HT-29 (cell line): ENCODE measurements around the gene TBX21. TPM values are rescaled to one million over a fixed set of nuclear protein-coding genes. Genes with fewer than 3 reads are reported as not detected.
"Not testable (repeated sequence)": the region's sequence is repeated elsewhere in the genome, so short reads cannot be mapped to it uniquely, and the experiment has no call there.

Experiments
- DNase-seq: peaks from one replicate; pipeline ENCODE4 v3.0.0-alpha.2; 2015; ENCODE audit warnings: low spot score
- total RNA-seq: library from RNA; depleted of rRNA; stranded (reverse); fragments of >200 nt; shearing (Covaris generic); gene quantifications from 2 replicates; pipeline ENCODE4 v1.2.3, GENCODE V29; 2014

The TBX21 gene
- total RNA-seq, 1 experiment from 2014 or later, result not detected

DNA sequence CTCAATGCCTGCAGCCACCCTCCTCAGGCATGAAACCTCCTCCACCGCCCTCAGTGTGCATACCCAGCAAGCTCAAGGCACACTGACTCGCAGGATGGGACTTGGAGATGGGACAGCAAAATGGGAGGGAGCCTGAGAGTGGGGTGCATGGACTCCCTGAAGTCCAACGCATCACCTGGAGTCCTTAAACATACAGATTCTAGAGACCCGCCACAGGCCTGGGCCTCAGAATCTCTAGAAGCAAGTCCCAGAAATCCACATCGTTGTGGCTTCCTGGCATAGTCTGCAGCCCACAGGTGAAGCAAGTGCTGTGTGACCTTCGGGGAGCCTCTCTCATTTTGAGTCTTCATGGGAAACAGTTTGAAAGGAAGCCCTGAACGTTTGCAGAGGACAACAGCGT, 3.6 kb upstream of the TBX21 start:
- DNase-seq, result no peak

DNA sequence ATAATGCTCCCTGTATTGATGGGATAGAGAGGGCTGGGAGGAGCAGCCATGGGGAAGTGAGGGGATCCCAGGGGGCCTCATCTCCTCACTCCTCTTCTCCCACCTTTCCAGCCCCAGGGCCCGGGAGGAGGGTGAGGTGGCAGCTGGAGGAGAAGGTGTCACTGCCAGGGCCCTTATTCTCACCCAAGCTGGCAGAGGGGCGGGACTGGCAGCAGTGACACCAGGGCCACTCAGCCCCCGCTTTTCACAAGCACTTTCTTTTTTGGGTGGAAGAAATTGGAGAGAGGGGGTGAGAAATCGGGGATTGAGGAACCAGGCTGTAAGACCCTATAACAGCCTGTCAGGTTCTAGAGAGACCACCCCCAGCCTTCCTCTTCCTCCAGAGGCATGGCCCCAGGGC, 2.4 kb upstream of the TBX21 start:
- DNase-seq, result no peak

DNA sequence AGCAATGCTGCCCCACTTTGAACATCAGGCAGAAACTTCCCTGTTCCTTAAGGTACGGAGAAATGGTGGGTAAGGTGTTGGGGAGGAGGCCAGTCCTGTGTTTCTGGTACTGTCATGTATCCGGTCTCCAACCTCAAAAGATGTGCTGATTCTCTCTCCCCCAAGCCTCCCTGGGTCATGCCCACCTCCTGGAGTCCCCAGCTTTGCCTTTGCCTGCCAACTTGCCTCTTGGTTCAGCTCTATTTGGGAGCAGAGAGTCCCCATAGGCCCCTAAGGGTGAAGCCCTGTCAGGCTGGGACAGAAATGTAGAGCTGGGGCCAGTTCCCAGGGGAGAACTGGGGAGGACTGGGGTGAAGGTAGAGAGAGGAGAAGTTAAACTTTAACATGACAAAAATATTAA, 1.6 kb upstream of the TBX21 start:
- no peak for DNase-seq

- no peak for DNase-seq
Measured at GRCh38 chr17:47732399-47733046, 513 bp upstream of the TBX21 start.

GRCh38 chr17:47733674-47734410, 806 bp downstream of the TBX21 start:
- DNase-seq, result no peak

DNA sequence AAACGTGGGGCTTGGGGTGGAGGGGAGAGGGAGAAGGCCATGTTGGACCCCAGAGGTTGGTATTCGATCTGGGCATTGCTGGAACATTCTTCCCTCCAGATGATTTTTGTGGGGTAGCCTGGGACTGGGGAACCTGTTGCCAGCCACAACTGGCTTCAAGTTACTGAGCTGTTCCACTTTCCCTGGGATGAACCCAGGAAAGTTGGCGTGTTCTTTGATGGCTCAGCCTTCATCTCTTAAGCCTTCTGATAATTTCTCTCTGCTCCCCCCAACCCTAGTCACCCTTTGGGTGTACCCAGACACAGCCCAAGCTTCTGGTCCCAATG, 2.1 kb downstream of the TBX21 start:
- DNase-seq, result no peak

DNA sequence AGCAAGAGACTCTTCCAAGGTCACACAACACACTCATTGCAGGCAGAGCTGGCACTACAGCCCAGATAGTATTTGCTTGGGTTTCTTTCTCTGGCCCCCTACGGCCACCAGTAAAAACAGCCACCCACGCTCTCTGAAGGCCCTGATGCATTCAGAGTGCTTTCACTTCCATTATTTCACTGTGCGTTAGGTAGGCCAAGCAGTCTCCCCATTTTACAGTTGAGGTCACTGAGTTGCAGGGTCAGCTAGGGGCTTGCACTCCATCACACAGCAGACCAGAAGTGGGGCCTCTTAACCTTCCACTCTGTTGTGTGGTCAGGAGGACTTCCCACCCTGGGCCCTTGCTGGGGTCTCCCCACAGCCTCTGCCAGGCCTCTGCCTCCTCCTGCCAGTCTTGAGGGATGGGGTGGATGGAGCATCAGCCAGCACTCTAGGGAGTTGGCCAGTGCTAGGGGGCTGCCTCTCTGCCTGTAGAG, 2.5 kb downstream of the TBX21 start:
- no peak for DNase-seq

GRCh38 chr17:47736501-47737495, 3.8 kb downstream of the TBX21 start:
- no peak for DNase-seq

DNA sequence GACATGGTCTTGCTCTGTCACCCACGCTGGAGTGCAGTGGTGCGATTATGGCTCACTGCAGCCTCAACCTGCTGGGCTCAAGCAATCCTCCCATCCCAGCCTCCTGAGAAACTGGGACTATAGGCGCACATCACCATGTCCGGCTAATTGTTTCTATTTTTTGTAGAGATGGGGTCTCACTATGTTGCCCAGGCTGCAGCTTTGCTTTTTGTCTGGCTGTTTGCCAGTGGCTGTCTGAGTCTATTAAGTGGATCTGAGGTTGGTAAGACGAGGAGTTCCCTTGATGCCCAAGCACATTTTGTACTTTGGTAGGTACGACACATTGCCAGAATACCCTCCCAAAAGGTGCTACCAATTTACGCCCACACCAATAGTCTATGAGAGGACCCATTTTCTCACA, 5.1 kb downstream of the TBX21 start:
- DNase-seq, result no peak

GRCh38 chr17:47739150-47739549, 6.1 kb downstream of the TBX21 start:
- DNase-seq, result no peak

GRCh38 chr17:47739945-47740344, 6.9 kb downstream of the TBX21 start:
- not testable (repeated sequence) for DNase-seq

- no peak for DNase-seq
Measured at GRCh38 chr17:47741109-47741792, 8.2 kb downstream of the TBX21 start.

GRCh38 chr17:47741793-47742145, 8.7 kb downstream of the TBX21 start:
- DNase-seq, result no peak

GRCh38 chr17:47742319-47743181, 9.5 kb downstream of the TBX21 start:
- no peak for DNase-seq

GRCh38 chr17:47744168-47745036, 11.4 kb downstream of the TBX21 start:
- no peak for DNase-seq

DNA sequence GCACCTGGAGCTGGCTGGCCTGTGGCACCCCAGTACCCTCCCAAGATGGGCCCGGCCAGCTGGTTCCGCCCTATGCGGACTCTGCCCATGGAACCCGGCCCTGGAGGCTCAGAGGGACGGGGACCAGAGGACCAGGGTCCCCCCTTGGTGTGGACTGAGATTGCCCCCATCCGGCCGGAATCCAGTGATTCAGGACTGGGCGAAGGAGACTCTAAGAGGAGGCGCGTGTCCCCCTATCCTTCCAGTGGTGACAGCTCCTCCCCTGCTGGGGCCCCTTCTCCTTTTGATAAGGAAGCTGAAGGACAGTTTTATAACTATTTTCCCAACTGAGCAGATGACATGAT, 12.0 kb downstream of the TBX21 start:
- no peak for DNase-seq

DNA sequence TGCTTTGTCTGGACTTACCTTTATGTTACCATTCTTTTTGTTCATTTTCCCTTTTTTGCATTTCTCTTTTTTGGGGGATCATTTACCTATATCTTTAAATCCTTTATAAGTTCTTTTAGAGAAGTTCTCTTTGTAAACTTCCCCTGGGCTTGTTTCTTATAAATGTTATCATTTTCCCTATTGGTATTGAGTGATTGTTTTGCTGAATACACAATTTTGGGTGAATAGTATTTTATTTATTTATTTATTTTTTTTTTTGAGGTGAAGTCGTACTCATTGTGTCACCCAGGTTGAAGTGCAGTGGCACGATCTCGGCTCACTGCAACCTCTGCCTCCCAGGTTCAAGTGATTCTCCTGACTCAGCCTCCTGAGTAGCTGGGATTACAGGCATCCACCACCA, 18.4 kb downstream of the TBX21 start:
- no peak for DNase-seq

GRCh38 chr17:47757386-47757785, 24.4 kb downstream of the TBX21 start:
- DNase-seq, result no peak

- DNase-seq, result no peak
Measured at GRCh38 chr17:47760409-47761140, 27.5 kb downstream of the TBX21 start.
